Esophagus (tissue), 2 donors: ENCODE data around the gene NSMCE1. TPM values are rescaled to one million over a fixed set of nuclear protein-coding genes. Genes with fewer than 3 reads are reported as not detected.

Source experiments
- H3K27ac ChIP-seq, 2 donors: one replicate each; pipeline ENCODE4 v1.5.1; 2013; ENCODE audit warnings: low read depth in 2 of 2, mild to moderate bottlenecking in 2 of 2, inconsistent platforms in 1 of 2, low read length in 1 of 2, moderate library complexity in 1 of 2
- H3K27me3 ChIP-seq, 2 donors: one replicate each; pipeline ENCODE4 v1.6.1; 2013; ENCODE audit warnings: low read length in 2 of 2, control low read depth in 1 of 2, mild to moderate bottlenecking in 1 of 2; ENCODE audit not compliant: insufficient read depth in 2 of 2, control insufficient read depth in 1 of 2
- H3K36me3 ChIP-seq, 2 donors: one replicate each; pipeline ENCODE4 v1.6.1; 2013; ENCODE audit warnings: low read length in 1 of 2; ENCODE audit not compliant: control insufficient read depth in 2 of 2, insufficient read depth in 2 of 2
- H3K4me1 ChIP-seq, 2 donors: one replicate each; pipeline ENCODE4 v1.6.1; 2013; ENCODE audit warnings: low read length in 1 of 2; ENCODE audit not compliant: control insufficient read depth in 2 of 2, insufficient read depth in 2 of 2
- H3K4me3 ChIP-seq, 2 donors: one replicate each; pipeline ENCODE4 v1.5.1; 2013; ENCODE audit warnings: low read length in 2 of 2, mild to moderate bottlenecking in 2 of 2, low read depth in 1 of 2, moderate library complexity in 1 of 2
- H3K9me3 ChIP-seq, 2 donors: one replicate each; pipeline ENCODE4 v1.6.1; 2013; ENCODE audit warnings: mild to moderate bottlenecking in 2 of 2, low read depth in 1 of 2, low read length in 1 of 2, moderate library complexity in 1 of 2; ENCODE audit not compliant: control insufficient read depth in 2 of 2, insufficient read depth in 1 of 2
- WGBS, 2 donors: extraction: QIAGEN DNeasy Blood & Tissue Kit; methylation state at CpG; one replicate each; pipeline ENCODE4 v1.1.7; 2013; 5-methylcytosine and 5-hydroxymethylcytosine counted together
- polyA plus RNA-seq, 2 donors: library from polyadenylated mRNA; stranded (reverse); fragments of 200-250 nt; gene quantifications; one replicate each; pipeline ENCODE4 v1.2.3, GENCODE V29; 2013
- donor health status: healthy with polysubstance abuse.
- donor health status: Bipolar disorder and iron deficiency.

The NSMCE1 gene, protein sequence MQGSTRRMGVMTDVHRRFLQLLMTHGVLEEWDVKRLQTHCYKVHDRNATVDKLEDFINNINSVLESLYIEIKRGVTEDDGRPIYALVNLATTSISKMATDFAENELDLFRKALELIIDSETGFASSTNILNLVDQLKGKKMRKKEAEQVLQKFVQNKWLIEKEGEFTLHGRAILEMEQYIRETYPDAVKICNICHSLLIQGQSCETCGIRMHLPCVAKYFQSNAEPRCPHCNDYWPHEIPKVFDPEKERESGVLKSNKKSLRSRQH
- polyA plus RNA-seq = 10 to 100 TPM; 29.0 to 47.1 TPM

DNA sequence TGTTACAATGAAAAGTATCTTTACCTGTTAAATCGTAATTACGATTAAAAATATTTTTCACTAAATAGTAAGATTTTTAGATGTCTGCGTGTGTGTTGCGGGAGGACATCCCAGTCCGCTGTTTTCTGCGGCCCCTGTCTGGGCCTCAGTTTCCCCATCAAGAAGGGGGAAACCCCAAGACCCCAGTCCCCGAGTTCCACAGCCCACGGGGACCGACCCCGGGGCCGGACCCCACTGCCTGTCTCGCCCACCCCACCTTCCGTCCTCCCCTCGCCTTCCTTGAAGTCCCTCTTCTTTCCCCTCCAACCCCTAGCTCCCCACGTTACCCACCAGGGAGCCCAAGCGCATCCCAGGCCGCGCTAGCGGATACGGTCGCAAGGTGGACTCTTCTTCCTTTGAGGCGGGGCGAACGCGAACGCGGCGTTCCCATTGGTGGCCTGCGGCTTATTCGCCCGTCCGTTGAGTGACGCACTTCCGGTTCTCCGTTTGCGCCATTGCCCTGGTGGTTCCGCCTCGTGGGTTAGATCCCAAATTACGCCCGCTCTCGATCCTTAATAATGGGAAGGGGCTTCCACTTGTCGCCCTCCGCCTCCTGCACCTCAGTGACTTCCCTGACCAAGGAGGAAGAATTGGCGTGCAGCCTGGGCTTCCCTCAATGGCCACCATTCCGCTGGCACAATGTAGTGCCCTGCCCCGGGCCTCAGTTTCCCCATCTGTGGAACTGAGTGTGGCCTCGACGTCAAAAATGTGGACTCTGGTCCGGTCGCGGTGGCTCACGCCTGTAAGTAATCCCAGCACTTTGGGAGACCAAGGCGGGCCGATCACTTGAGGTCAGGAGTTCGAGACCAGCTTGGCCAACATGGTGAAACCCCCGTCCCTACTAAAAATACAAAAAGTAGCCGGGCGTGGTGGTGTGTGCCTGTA lies at the start of gene NSMCE1:
Gene NSMCE1, minus strand, starts transcription at position 397 of the 924 bp plus-strand sequence. CDS start 11,202 bp downstream, outside the sequence.
- Histone ChIP-seq H3K27ac (peak within 1 kb of the TSS; percentile 74 to 92), H3K27me3 (no peaks in the 10 kb centered on the region)

GRCh38 chr16:27317738-27318391 lies 49.3 kb upstream of the NSMCE1 start:
- WGBS, 2 donors = 52 to 54% methylated on average over 10 of the region's 10 CpGs
- H3K27me3 ChIP-seq = no peaks in the 10 kb centered on the region
- no peaks in the 10 kb centered on the region for H3K9me3 ChIP-seq
- H3K4me1 ChIP-seq = peaks cover 0 to 25% of the 10 kb centered on the region in 2 donors
- H3K4me3 ChIP-seq = peak overlapping the region in 1 of 2 donors; percentile 23
- peak overlapping the region; percentile 96 to 98 for H3K27ac ChIP-seq
- H3K36me3 ChIP-seq = no peaks in the 10 kb centered on the region

More for the DNA sequence above, at the start of gene NSMCE1:
- peak within 1 kb of the TSS; percentile 86 to 99 for H3K4me3 ChIP-seq
- H3K36me3 ChIP-seq = no peaks in the 10 kb centered on the region
- no peaks in the 10 kb centered on the region for H3K9me3 ChIP-seq
- H3K4me1 ChIP-seq = no peaks in the 10 kb centered on the region
- 7 to 8% methylated on average over 58 of the region's 58 CpGs for WGBS, 2 donors

- H3K4me1 ChIP-seq = peaks cover 0 to 23% of the 10 kb centered on the region in 2 donors
- peak overlapping the region; percentile 92 to 98 for H3K27ac ChIP-seq
- H3K4me3 ChIP-seq = peak overlapping the region in 1 of 2 donors; percentile 23
- no peaks in the 10 kb centered on the region for H3K27me3 ChIP-seq
- H3K36me3 ChIP-seq = no peaks in the 10 kb centered on the region
- no peaks in the 10 kb centered on the region for H3K9me3 ChIP-seq
- WGBS, 2 donors = 35 to 46% methylated on average over 7 of the region's 7 CpGs
Observed at GRCh38 chr16:27317320-27317719, 48.7 kb upstream of the NSMCE1 start.

GRCh38 chr16:27316038-27316680 lies 47.6 kb upstream of the NSMCE1 start:
- H3K4me3 ChIP-seq = peak overlapping the region in 1 of 2 donors; percentile 95
- WGBS, 2 donors = 38 to 55% methylated on average over 8 of the region's 8 CpGs
- no peaks in the 10 kb centered on the region for H3K36me3 ChIP-seq
- H3K4me1 ChIP-seq = peaks cover 0 to 23% of the 10 kb centered on the region in 2 donors
- H3K9me3 ChIP-seq = no peaks in the 10 kb centered on the region
- H3K27ac ChIP-seq = peak overlapping the region; percentile 98 to 99
- H3K27me3 ChIP-seq = no peaks in the 10 kb centered on the region

DNA sequence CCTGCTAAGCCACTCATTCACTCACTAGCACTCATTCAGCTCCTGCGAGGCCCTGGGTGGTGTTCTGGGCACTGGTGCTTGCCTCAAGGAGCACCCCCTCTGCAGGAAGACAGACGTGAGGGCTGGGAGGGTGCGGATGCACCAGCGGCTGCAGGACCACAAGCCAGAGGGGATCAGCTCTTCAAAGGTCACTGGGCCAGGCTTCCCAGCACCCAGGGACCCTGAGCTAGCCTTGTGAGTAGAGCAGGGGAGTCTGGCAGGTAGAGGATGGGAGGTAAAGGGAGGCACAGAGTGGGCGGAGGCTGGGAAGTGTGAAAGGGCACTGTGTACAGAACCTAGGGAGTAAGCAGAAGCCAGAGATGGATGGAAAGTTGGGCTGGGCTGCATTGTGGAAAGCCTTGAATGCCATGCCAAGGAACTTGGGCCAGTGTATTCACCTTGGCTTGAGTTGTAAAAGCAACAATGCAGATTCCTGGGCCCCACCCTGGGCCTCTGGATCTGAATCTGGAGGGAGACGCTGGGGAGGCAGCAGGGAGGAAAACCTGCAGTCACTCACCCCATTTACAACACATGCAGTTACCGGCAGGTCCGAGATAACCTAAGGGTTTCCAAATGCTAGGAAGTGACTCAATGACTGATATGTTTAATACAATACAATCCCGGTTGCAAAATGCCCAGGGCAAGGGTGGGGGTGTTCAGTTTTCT lies 46.9 kb upstream of the NSMCE1 start:
- Histone ChIP-seq H3K27ac (peak overlapping the region; percentile 98 to 99), H3K27me3 (no peaks in the 10 kb centered on the region), H3K9me3 (no peaks in the 10 kb centered on the region), H3K36me3 (no peaks in the 10 kb centered on the region), H3K4me1 (peaks cover 0 to 23% of the 10 kb centered on the region in 2 donors), H3K4me3 (peak overlapping the region; percentile 45 to 95)
- 19 to 27% methylated on average over 9 of the region's 9 CpGs for WGBS, 2 donors

- WGBS, 2 donors = 51 to 58% methylated on average over 2 of the region's 2 CpGs
- Histone ChIP-seq H3K4me3 (peak overlapping the region; percentile 45 to 95), H3K27me3 (no peaks in the 10 kb centered on the region), H3K36me3 (no peaks in the 10 kb centered on the region), H3K27ac (peak overlapping the region; percentile 98 to 99), H3K4me1 (peaks cover 0 to 23% of the 10 kb centered on the region in 2 donors), H3K9me3 (no peaks in the 10 kb centered on the region)
Observed at GRCh38 chr16:27314986-27315332, 46.4 kb upstream of the NSMCE1 start.

DNA sequence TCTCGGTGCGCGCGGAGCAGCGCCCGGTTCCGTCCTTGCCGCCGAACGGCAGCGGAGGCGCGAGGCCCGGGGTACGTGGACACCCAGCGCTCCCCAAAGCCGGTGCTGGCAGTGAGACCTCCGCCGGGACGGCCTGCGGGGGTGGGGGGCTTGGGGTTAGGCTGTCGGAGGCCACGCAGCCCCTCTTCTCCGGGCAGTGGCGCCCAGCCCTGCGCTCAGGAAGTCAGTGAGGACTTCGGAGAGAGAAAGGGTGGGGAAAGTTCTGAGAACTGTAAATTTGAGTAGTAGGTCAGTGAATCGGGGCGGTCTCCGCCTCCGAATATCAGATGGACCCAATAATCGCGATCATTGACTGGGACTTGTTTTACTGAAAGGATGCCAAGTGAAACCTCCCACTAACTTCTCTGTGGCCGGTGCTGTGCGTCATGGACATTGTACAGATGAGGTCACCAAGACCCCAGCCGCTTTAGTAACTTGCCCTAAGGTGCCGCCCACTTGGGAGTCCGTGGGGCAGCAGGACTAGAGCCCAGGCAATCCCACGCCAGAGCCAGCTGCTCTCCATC lies 45.7 kb upstream of the NSMCE1 start:
- WGBS, 2 donors = 0 to 2% methylated on average over 31 to 39 of the region's 39 CpGs
- Histone ChIP-seq H3K9me3 (no peaks in the 10 kb centered on the region), H3K4me3 (peak overlapping the region; percentile 89 to 95), H3K36me3 (no peaks in the 10 kb centered on the region), H3K27ac (peak overlapping the region; percentile 98 to 99), H3K27me3 (no peaks in the 10 kb centered on the region), H3K4me1 (peaks cover 0 to 19% of the 10 kb centered on the region in 2 donors)

DNA sequence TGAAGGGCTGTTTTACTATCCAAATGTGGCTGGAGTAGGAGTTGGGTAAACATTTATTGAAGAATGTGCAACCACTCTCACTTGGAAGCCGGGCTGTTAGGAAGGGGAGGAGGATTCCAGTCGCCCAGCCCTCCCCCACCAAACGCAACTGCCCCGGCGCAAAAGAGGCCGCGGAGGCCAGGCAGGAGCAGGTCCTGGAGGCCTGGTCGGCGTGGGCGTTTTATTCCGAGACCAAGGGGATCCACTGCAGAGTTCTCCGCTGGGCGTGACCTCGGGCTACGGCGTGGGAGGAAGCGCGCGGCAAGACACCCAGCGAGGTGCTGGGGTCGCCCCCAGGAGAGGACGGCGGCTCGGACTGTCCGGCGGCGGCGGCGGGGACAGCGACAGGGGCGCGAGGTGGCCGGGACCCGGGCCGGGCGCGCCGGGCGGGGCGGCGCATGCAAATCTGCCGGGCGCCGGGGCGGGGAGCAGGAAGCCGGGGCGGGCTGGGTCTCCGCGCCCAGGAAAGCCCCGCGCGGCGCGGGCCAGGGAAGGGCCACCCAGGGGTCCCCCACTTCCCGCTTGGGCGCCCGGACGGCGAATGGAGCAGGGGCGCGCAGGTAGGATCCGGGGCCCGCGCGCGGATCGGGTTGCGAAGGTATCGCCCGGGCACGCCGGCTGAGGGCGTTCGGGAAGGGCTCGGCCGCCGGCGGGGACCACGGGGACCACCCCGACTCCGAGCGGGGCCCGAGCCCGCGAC lies 45.0 kb upstream of the NSMCE1 start, which contains the start of gene IL4R:
Gene IL4R, plus strand, starts transcription at position 553 of the 739 bp plus-strand sequence. CDS start 26,230 bp downstream, outside the sequence.
- Histone ChIP-seq H3K4me1 (peaks cover 0 to 13% of the 10 kb centered on the region in 2 donors), H3K4me3 (peak within 1 kb of the TSS; percentile 89 to 95), H3K27ac (peak within 1 kb of the TSS; percentile 98 to 99), H3K27me3 (no peaks in the 10 kb centered on the region), H3K9me3 (no peaks in the 10 kb centered on the region), H3K36me3 (no peaks in the 10 kb centered on the region)
- WGBS, 2 donors = 0 to 1% methylated on average over 38 to 85 of the region's 85 CpGs
